Nephron (organoid): ENCODE results near the gene NOSIP.

Experiments
- H3K27ac Mint-ChIP-seq, 3 experiments: 2 replicates each; pipeline ENCODE4 v1.8.0; 2020; ENCODE audit warnings: mixed read lengths in 3 of 3, mild to moderate bottlenecking in 2 of 3, moderate library complexity in 1 of 3
- H3K27me3 Mint-ChIP-seq: 2 replicates; pipeline ENCODE4 v1.8.0; 2021; ENCODE audit warnings: low read depth, mild to moderate bottlenecking, moderate library complexity, mixed read lengths
- H3K36me3 Mint-ChIP-seq: 2 replicates; pipeline ENCODE4 v1.8.0; 2020; ENCODE audit warnings: low read depth, mixed read lengths
- H3K4me1 Mint-ChIP-seq: 2 replicates; pipeline ENCODE4 v1.8.0; 2020; ENCODE audit warnings: mixed read lengths
- H3K4me3 Mint-ChIP-seq, 3 experiments: 2 replicates each; pipeline ENCODE4 v1.8.0; 2020; ENCODE audit warnings: mild to moderate bottlenecking in 3 of 3, mixed read lengths in 3 of 3, moderate library complexity in 2 of 3
- H3K9me3 Mint-ChIP-seq: 2 replicates; pipeline ENCODE4 v1.8.0; 2020; ENCODE audit warnings: mixed read lengths
- TF ChIP-seq, protein P1 (sequence below), 3 experiments: fragments of 200-600 bp; sonication (generic); IDR thresholded peaks; one replicate each; pipeline ENCODE4 v1.5.0; 2021; ENCODE audit warnings: antibody characterized with exemption in 3 of 3; ENCODE audit not compliant: unreplicated experiment in 3 of 3

NOSIP gene

DNA sequence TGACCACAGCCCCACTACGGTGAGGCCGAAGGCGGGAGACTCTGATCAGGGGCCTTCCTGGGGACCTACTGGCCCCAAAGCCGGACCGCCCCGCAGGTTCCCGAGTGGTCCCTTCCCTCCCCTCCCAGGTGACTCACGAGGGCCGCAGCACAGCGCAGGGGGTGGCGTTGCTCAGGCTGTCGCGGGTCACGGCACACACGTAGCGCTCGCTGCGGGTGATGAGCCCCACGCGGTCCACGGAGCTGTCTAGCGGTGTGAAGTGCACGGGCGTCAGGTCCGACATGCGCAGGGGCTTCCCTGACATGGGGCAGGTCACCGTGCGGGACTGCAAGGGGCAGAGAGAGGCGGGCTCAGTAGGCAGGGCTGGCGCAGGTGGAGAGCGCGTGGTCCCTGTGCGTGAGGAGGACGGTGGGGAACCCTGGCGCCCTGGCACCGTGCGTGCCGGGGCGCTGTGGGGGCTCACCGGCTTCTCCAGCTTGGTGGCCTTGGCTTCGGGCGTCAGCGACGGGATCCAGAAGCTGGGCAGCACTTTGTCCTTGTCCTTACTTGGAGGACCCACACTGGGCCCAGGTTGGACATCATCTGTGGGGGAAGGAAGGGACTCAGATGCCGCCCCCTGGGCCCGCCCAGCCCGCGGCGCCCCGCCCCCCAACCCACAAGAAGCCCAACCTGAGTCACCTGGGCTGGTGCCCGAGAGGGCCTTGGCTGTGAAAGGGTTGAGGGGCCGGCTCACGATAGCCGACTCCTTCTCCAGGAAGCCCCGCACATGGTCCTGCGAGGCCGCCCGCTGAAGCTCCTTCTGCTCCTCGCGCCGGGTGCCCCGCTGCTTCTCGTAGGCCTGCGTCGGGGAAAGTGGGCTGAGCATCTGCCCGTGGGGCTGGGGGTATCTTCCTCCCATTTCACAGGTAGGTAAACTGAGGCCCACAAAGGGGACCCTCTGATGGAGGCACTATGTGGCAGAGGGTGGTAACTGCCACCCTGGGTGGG is 23.7 kb downstream of the NOSIP start:
- Mint-ChIP-seq H3K27me3 (peaks cover 3% of the 10 kb centered on the region), H3K4me3 (no peak overlapping the region), H3K27ac (no peak overlapping the region), H3K4me1 (no peaks in the 10 kb centered on the region), H3K36me3 (peaks cover 49% of the 10 kb centered on the region), H3K9me3 (no peaks in the 10 kb centered on the region)
- TF ChIP-seq, protein P1, sequence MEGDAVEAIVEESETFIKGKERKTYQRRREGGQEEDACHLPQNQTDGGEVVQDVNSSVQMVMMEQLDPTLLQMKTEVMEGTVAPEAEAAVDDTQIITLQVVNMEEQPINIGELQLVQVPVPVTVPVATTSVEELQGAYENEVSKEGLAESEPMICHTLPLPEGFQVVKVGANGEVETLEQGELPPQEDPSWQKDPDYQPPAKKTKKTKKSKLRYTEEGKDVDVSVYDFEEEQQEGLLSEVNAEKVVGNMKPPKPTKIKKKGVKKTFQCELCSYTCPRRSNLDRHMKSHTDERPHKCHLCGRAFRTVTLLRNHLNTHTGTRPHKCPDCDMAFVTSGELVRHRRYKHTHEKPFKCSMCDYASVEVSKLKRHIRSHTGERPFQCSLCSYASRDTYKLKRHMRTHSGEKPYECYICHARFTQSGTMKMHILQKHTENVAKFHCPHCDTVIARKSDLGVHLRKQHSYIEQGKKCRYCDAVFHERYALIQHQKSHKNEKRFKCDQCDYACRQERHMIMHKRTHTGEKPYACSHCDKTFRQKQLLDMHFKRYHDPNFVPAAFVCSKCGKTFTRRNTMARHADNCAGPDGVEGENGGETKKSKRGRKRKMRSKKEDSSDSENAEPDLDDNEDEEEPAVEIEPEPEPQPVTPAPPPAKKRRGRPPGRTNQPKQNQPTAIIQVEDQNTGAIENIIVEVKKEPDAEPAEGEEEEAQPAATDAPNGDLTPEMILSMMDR (IDR thresholded peaks at IDR 0.05; ENCODE audit: unreplicated experiment in 3 of 3), result no peak

DNA sequence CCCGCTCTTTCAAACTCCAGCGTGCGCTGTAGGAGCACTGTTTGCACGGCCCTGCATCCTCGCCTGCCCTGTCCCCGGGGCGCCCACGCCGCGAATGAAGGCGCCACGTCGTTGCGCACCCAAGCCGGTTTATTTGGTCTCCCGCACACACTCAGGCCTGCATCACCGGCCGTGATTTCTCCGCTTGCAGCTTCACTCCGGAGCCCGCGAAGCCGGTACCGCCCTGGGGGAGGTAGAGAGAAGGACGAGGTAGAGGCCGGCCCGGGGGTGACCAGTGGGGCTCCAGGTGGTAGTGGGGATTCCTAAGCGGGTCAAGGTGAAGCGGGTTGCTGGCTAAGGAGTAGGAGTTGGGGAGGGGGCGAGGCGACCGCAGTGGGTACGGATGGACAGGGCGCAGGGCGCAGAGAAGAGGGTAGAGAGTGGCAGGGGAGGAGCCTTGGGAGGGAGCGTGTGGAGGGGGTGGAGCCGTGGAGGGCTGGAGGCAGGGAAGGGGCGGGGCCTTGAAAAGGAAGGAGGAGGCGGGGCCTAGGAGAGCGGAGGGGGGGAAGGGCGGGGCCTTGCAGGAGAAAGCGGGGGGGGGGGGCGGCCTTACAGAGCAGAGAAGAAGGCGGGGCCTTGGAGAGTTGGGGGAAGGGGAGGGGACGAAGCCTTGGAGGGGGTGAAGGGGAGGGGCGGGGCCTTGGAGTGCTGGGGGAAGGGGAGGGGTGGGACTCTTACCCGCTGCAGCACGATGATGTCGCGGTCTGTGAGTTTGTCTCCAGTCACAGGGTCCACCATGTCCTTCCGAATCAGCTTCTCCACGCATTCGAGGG is 24.6 kb downstream of the NOSIP start:
- TF ChIP-seq, protein P1 (IDR thresholded peaks at IDR 0.05; ENCODE audit: unreplicated experiment in 3 of 3), result no peak
- no peak overlapping the region for H3K4me3 Mint-ChIP-seq
- no peaks in the 10 kb centered on the region for H3K9me3 Mint-ChIP-seq
- peaks cover 52% of the 10 kb centered on the region for H3K36me3 Mint-ChIP-seq
- peaks cover 3% of the 10 kb centered on the region for H3K27me3 Mint-ChIP-seq
- no peaks in the 10 kb centered on the region for H3K4me1 Mint-ChIP-seq
- no peak overlapping the region for H3K27ac Mint-ChIP-seq

DNA sequence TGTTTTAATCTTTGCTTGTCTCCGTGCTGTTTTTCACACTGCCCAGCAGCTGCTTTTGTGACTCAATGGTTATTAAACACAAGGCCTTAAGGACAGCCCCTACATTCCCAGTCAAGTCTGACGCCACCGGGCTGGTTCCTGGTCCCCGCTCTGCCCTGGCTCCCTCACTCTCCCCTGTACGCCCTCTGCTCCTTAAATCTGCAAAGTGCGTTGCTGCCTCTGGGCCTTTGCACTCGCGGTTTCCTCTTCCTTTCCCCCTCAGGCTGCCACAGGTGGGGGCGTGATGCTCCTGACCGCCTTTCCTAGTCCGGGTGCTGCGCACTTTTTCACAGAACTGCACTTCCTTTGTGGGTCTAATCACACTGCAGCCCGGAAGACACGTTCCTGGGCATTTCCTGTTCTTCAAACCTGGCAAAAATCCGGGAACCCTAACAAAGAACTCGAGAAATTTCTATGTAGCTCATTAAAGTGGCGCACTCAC is 25.6 kb downstream of the NOSIP start:
- H3K4me1 Mint-ChIP-seq, result no peaks in the 10 kb centered on the region
- peaks cover 48% of the 10 kb centered on the region for H3K36me3 Mint-ChIP-seq
- no peak overlapping the region for H3K4me3 Mint-ChIP-seq
- peaks cover 3% of the 10 kb centered on the region for H3K27me3 Mint-ChIP-seq
- TF ChIP-seq, protein P1 (IDR thresholded peaks at IDR 0.05; ENCODE audit: unreplicated experiment in 3 of 3), result no peak
- H3K27ac Mint-ChIP-seq, result peak overlapping the region in 1 of 3 experiments; percentile 20
- H3K9me3 Mint-ChIP-seq, result no peaks in the 10 kb centered on the region

DNA sequence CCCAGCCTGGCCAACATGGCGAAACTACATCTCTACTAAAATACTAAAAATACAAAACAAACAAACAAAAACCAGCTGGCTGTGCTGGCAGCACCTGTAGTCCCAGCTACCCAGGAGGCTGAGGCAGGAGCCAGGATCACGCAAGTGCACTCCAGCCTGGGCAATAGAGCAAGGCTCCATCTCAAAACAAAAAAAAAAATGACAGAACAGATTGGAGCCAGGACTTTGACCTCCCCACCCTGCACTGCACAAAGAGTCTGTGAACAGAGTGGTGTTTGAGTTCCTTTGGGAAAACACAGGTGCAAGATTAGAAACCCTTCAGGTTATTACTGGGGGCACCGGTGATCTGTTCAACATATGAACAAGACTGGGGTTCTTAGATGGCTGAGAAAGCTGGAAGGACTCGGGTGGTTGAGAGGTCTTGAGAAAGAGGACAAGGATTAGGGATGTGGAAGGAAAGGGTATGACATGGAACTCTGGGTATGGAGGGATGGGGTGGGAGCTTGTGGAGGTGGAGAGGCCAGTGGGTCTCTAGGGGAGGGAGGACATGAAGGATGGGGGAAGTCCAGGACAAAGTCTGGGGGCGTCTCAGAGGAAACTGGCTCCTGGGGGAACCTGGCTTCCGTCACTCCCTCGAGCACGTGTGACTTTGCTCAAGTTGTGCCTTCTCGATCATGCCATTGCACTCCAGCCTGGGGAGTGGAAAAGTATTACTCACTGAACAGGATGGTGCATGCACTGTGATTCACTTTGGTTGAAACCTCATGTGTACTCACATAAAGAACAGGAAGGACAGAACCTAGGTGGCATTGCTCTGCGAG is 26.7 kb downstream of the NOSIP start:
- H3K36me3 Mint-ChIP-seq, result peaks cover 37% of the 10 kb centered on the region
- peaks cover 3% of the 10 kb centered on the region for H3K27me3 Mint-ChIP-seq
- no peak overlapping the region for H3K4me3 Mint-ChIP-seq
- TF ChIP-seq, protein P1 (IDR thresholded peaks at IDR 0.05; ENCODE audit: unreplicated experiment in 3 of 3), result no peak
- no peaks in the 10 kb centered on the region for H3K4me1 Mint-ChIP-seq
- H3K9me3 Mint-ChIP-seq, result no peaks in the 10 kb centered on the region
- H3K27ac Mint-ChIP-seq, result peak overlapping the region; percentile 45 to 67 (median 53)

DNA sequence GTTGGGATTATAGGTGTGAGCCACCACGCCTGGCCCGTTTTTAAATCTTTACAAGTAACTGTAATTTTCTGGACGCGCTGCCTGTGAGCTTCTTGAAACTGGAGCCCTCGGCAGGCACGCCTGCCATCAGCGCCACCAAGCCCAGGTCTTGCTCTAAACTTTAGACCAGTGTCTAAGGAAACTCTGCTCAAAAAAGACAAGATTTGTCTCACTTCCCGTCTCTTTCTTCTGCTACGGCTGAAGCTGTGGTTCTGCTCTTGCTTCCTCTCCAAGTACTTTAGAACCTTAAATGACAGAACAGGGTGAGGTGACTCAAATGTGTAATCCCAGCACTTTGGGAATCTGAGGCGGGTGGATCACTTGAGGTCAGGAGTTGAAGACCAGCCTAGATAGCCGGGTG is 27.6 kb downstream of the NOSIP start:
- Mint-ChIP-seq H3K4me3 (no peak overlapping the region), H3K4me1 (no peaks in the 10 kb centered on the region), H3K27me3 (peaks cover 3% of the 10 kb centered on the region), H3K36me3 (peaks cover 32% of the 10 kb centered on the region), H3K9me3 (no peaks in the 10 kb centered on the region), H3K27ac (no peak overlapping the region)
- TF ChIP-seq, protein P1 (IDR thresholded peaks at IDR 0.05; ENCODE audit: unreplicated experiment in 3 of 3), result no peak
